GM19025 (cell line): ENCODE results near the gene CAMK2A.

Experiments used
- ATAC-seq: cut with Tn5 transposase; IDR thresholded peaks from one replicate; pipeline ENCODE4 v1.9.1; 2021; ENCODE audit warnings: mild to moderate bottlenecking, low read depth, moderate library complexity; ENCODE audit not compliant: unreplicated experiment

The CAMK2A gene

GRCh38 chr5:150177721-150178120 is 111.9 kb downstream of the CAMK2A start:
- ATAC-seq = no peak

DNA sequence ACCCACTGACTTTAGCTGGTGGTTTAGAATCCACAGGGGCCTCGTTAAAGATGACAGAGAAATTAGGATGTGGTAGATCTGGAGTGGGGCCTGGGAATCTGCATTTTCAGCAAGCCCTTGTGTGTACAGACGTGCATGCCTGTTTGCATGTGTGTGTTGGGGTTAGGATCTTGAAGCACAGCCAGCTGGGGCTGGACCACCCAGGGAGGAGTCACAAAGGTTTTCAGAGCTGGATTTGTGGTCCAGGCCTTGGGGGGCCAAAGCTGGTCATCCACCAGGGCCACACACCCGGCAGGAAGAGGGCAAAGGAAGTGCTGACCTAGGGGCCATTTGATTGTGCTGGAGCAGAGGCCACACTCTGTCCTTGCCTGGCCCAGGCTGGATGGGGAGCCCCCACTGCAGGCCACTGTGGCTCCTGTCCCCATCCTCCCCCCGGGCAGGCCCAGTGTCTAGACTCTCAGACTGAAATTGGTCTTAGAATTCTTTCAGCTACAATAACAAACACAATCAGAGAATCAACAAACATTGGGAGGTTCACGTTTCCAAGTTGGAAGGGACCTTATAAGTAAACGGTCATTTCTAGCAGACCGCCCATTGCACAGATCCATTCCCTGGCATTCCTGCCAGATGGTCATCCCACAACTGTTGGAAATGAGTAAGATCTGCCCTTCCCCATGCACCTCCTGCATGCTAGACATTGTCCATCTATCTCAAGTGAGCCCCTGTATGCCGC is 112.7 kb downstream of the CAMK2A start:
- no peak for ATAC-seq

DNA sequence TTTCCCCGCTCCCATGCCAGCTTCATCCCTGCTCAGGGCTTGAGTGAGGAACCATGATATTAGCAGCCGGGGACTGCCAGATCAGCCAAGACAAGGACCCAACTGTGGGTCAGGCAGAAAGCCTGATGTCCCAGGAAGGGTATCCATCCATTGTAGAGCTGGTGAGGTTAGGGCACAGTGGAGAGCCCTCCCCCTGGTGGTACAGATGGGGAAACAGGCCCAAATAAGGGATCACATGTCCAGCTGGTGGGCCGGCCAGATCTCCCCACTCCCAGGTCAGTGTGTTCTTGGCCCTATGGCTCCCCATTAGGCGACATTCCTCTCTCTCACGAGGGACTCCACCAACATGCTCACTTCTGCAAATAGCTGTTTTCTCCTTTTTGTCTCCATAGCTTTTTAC is 114.0 kb downstream of the CAMK2A start:
- ATAC-seq = no peak

DNA sequence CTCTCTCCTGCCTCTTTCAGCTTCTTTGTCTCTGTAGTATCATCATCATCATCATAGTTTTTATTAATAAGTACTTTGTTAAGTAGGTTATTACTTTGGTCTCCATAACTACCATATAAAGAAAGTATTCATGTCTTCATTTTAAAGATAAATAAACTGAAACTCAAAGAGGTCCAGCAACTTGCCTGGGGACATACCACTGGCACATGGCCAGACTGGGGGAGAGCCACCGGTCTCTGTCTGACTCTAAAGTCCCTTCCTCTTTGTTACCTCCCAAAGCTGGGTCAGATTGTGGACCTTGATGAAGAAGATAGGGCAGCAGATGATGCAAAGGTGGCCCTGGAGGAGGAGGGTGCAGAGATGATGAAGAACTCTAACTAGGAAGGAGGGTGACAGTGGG is 114.5 kb downstream of the CAMK2A start:
- no peak for ATAC-seq

DNA sequence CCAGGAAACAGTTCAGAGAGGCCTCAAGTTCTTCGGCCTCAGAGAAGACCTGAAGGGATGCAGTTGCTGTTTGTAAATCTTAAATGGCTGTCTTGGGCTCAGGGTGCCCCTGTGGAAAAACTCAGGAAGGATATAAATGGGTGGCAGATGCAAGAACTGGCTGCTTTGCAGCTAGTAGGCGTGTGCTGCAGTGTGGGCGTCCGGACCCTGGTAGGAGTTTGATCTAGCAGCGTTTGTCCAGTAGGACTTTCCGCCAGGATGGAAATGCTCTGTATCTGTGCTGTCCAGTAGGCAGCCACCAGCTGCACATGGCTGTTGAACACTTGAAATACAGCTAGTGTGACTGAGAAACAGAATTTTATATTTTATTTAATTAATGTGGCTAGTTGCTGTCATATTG is 115.3 kb downstream of the CAMK2A start:
- ATAC-seq = no peak

DNA sequence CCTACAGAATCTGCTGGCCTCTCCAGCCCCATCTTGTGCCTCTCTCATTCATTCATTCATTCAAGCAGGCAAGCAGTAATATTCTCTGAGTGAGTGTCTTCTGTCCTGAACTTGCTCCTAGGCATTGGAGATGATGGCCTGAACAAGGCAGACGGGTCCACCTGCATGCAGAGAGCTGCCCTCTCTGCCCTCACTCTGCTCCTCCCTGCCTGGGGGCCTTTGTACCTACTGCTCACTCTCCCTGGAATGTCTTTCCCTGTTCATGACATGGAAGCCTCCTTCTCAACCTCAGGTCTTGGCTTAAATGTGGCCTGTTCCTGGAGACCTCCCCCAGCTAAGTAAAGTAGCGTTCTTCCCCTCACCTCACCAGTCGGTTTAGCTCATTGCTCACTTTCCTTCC is 116.4 kb downstream of the CAMK2A start:
- no peak for ATAC-seq

DNA sequence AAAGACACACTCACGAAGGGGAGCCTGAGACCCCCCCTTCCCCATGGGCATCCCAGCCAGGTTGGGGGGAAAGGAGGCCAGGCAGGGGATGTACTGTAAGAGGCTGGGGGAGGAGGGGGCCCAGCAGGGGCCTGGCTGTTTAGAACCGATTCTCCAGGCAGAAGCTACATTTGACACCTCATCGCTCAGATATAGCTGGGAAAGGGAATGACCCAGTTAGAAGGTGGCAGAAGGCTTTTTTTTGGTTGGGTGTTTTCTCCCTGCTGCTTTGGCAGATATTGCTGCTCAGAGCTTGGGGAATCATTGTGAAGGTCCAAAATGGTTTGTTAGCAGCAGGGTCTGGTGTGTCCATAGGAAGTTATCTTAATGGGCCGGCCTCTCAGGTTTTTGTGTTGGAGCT is 117.0 kb downstream of the CAMK2A start:
- no peak for ATAC-seq

DNA sequence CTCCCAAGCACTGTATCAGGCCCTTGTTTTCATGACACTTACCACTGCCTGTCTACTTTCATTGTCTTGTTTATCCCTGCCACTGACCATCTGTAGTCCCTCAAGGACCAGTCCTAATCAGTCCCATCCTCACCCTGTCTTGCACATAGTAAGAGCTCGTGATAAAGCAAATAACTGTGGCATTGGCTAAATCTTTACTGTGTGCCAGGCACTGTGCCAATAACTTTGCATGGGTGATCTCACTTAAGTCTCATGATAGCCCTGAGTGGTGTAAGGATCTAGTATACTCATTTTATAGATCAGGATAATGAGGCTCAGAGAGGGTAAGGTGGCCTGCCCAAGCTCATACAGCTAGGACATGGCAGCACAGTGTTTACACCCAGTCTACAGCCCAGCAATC is 117.4 kb downstream of the CAMK2A start:
- no peak for ATAC-seq
